Fibroblast of lung (primary cell): Measurements from ENCODE around the gene DTYMK. TPM values are rescaled to one million over a fixed set of nuclear protein-coding genes. Genes with fewer than 3 reads are reported as not detected.

Experiments used
- DNase-seq, 2 donors: peaks; one replicate each; pipeline versions ENCODE4 v3.0.0 to v3.0.0-alpha.2; 2010; ENCODE audit warnings: low read depth in 2 of 2
- H2AFZ ChIP-seq: 2 replicates; pipeline ENCODE4 v1.5.1; 2012; ENCODE audit warnings: low read length, control low read depth, inconsistent platforms
- H3K27ac ChIP-seq: 2 replicates; pipeline ENCODE4 v1.5.1; 2011; ENCODE audit warnings: low read length, control low read depth; ENCODE audit not compliant: insufficient read depth
- H3K27me3 ChIP-seq: 2 replicates; pipeline ENCODE4 v1.5.1; 2011; ENCODE audit warnings: mild to moderate bottlenecking, low read length; ENCODE audit not compliant: control insufficient read depth, insufficient read depth
- H3K36me3 ChIP-seq: 2 replicates; pipeline ENCODE4 v1.5.1; 2011; ENCODE audit warnings: low read length; ENCODE audit not compliant: control insufficient read depth, insufficient read depth
- H3K4me1 ChIP-seq: 2 replicates; pipeline ENCODE4 v1.5.1; 2011; ENCODE audit warnings: low read length; ENCODE audit not compliant: control insufficient read depth, insufficient read depth; ENCODE audit errors: extremely low read depth
- H3K4me2 ChIP-seq: 2 replicates; pipeline ENCODE4 v1.5.1; 2011; ENCODE audit warnings: low read length, control low read depth; ENCODE audit not compliant: insufficient read depth; ENCODE audit errors: extremely low read depth
- H3K4me3 ChIP-seq, 4 experiments: fragments of 200-600 bp in 1 of 4; sonication (generic) in 1 of 4; replicated peaks in 1 of 4; 2 replicates each; pipeline ENCODE4 v1.5.1; 2011 to 2016; ENCODE audit warnings: low read length in 4 of 4, low read depth in 3 of 4, mild to moderate bottlenecking in 3 of 4, control low read depth in 2 of 4, inconsistent platforms in 1 of 4, mixed read lengths in 1 of 4; ENCODE audit not compliant: insufficient read depth in 1 of 4; ENCODE audit errors: control extremely low read depth in 1 of 4
- H3K79me2 ChIP-seq: 2 replicates; pipeline ENCODE4 v1.5.1; 2012; ENCODE audit warnings: mild to moderate bottlenecking, low read length, inconsistent platforms; ENCODE audit not compliant: control insufficient read depth, insufficient read depth
- H3K9ac ChIP-seq: 2 replicates; pipeline ENCODE4 v1.5.1; 2011; ENCODE audit warnings: mild to moderate bottlenecking, low read length, control low read depth; ENCODE audit not compliant: insufficient read depth
- H3K9me3 ChIP-seq: 2 replicates; pipeline ENCODE4 v1.5.1; 2012; ENCODE audit warnings: low read depth, low read length; ENCODE audit not compliant: control insufficient read depth, insufficient read depth
- H4K20me1 ChIP-seq: 2 replicates; pipeline ENCODE4 v1.5.1; 2011; ENCODE audit warnings: low read length; ENCODE audit not compliant: control insufficient read depth, insufficient read depth; ENCODE audit errors: extremely low read depth
- CTCF ChIP-seq, 2 donors: IDR thresholded peaks in 1 of 2; conservative IDR thresholded peaks in 1 of 2; 1 replicate in 1 of 2; 2 replicates in 1 of 2; pipeline ENCODE4 v1.5.1; 2011 to 2012; ENCODE audit warnings: low read length in 2 of 2, control low read depth in 1 of 2, inconsistent platforms in 1 of 2, low read depth in 1 of 2, mild to moderate bottlenecking in 1 of 2
- EZH2 ChIP-seq: IDR thresholded peaks from 2 replicates; pipeline ENCODE4 v1.5.1; 2012; ENCODE audit warnings: low read length, control low read depth, mild to moderate bottlenecking; ENCODE audit errors: missing control alignments
- polyA minus RNA-seq: library from RNA; depleted of rRNA, polyadenylated mRNA; stranded (reverse); fragments of >200 nt; gene quantifications from 2 replicates; pipeline ENCODE4 v1.2.3, GENCODE V29; 2011; ENCODE audit warnings: low replicate concordance
- polyA plus RNA-seq, 2 donors: library from polyadenylated mRNA; depleted of rRNA in 1 of 2; stranded (reverse) in 1 of 2; unstranded in 1 of 2; fragments of >200 nt; gene quantifications; 2 replicates each; pipeline ENCODE4 v1.2.1, GENCODE V29; 2011 to 2012; ENCODE audit warnings: missing spikeins in 1 of 2
- total RNA-seq: library from RNA; depleted of rRNA; stranded (reverse); fragments of >200 nt; gene quantifications from 2 replicates; pipeline ENCODE4 v1.2.1, GENCODE V29; 2014

The DTYMK gene
- total RNA-seq (15.2 and 25.3 TPM in 2 replicates), polyA plus RNA-seq (19.0 and 48.3 TPM in 2 replicates), polyA minus RNA-seq (14.9 and 77.8 TPM in 2 replicates)
- polyA plus RNA-seq (2012), result 25.1 and 68.7 TPM in 2 replicates

GRCh38 chr2:241686650-241687425 lies at the start of gene DTYMK:
DTYMK (minus strand) TSS chr2:241686815; CDS start chr2:241686783, 32 bp downstream.
- no peaks in the 10 kb centered on the region for H3K27me3 ChIP-seq
- TF ChIP-seq EZH2, result no peak
- TF ChIP-seq CTCF (conservative IDR thresholded peaks at IDR 0.05 in 1 of 2, IDR thresholded peaks at IDR 0.05 in 1 of 2; ENCODE audit: low read depth in 1 of 2, low read length in 2 of 2), result no peak
- peaks cover 41% of the 10 kb centered on the region for H3K79me2 ChIP-seq
- no peaks in the 10 kb centered on the region for H4K20me1 ChIP-seq
- peak within 1 kb of the TSS; percentile 94 for H3K9ac ChIP-seq
- peak within 1 kb of the TSS; percentile 98 for H3K27ac ChIP-seq
- H3K4me3 ChIP-seq, result peak within 1 kb of the TSS; percentile 94 to 98 (median 96)
- peak; percentile 94 for DNase-seq
- H3K9me3 ChIP-seq, result no peaks in the 10 kb centered on the region
- peak within 1 kb of the TSS; percentile 72 for H2AFZ ChIP-seq
- peak within 1 kb of the TSS; percentile 96 for H3K4me2 ChIP-seq
- H3K36me3 ChIP-seq, result peaks cover 10% of the 10 kb centered on the region
- peaks cover 3% of the 10 kb centered on the region for H3K4me1 ChIP-seq

- no peaks in the 10 kb centered on the region for H3K79me2 ChIP-seq
- H3K27me3 ChIP-seq, result no peaks in the 10 kb centered on the region
- H3K9ac ChIP-seq, result no peak overlapping the region
- TF ChIP-seq EZH2, result no peak
- TF ChIP-seq CTCF (conservative IDR thresholded peaks at IDR 0.05 in 1 of 2, IDR thresholded peaks at IDR 0.05 in 1 of 2; ENCODE audit: low read depth in 1 of 2, low read length in 2 of 2), result no peak
- no peaks in the 10 kb centered on the region for H3K4me1 ChIP-seq
- no peak for DNase-seq
- no peaks in the 10 kb centered on the region for H4K20me1 ChIP-seq
- H2AFZ ChIP-seq, result no peak overlapping the region
- H3K4me3 ChIP-seq, result no peak overlapping the region
- no peak overlapping the region for H3K4me2 ChIP-seq
- no peaks in the 10 kb centered on the region for H3K36me3 ChIP-seq
- no peaks in the 10 kb centered on the region for H3K9me3 ChIP-seq
- H3K27ac ChIP-seq, result no peak overlapping the region
Observed at GRCh38 chr2:241736111-241736510, 49.5 kb upstream of the DTYMK start.

GRCh38 chr2:241734467-241735208 lies 48.0 kb upstream of the DTYMK start, which contains the start of gene D2HGDH:
D2HGDH (plus strand) TSS chr2:241734630; CDS start chr2:241735225, 595 bp downstream.
- no peaks in the 10 kb centered on the region for H3K4me1 ChIP-seq
- H3K27me3 ChIP-seq, result no peaks in the 10 kb centered on the region
- peak within 1 kb of the TSS; percentile 82 for H2AFZ ChIP-seq
- peak within 1 kb of the TSS; percentile 48 for H3K27ac ChIP-seq
- H3K79me2 ChIP-seq, result no peaks in the 10 kb centered on the region
- H3K4me3 ChIP-seq, result peak within 1 kb of the TSS; percentile 61 to 82 (median 62)
- no peaks in the 10 kb centered on the region for H3K36me3 ChIP-seq
- H4K20me1 ChIP-seq, result no peaks in the 10 kb centered on the region
- peak within 1 kb of the TSS; percentile 61 for H3K9ac ChIP-seq
- TF ChIP-seq EZH2, result no peak
- TF ChIP-seq CTCF (conservative IDR thresholded peaks at IDR 0.05 in 1 of 2, IDR thresholded peaks at IDR 0.05 in 1 of 2; ENCODE audit: low read depth in 1 of 2, low read length in 2 of 2), result no peak
- H3K4me2 ChIP-seq, result peak within 1 kb of the TSS; percentile 89
- peak; percentile 66 to 79 for DNase-seq
- H3K9me3 ChIP-seq, result no peaks in the 10 kb centered on the region
